ENCODE results near the gene C2orf81.

The C2orf81 gene

GRCh38 chr2:74387346-74387745 lies 34.1 kb downstream of the C2orf81 start:
- DNase-seq, result no peak

- no peak for DNase-seq
These were observed 36.0 kb downstream of the C2orf81 start for GRCh38 chr2:74385396-74385795.

- no peak for DNase-seq
These were observed 37.4 kb downstream of the C2orf81 start for GRCh38 chr2:74384051-74384450.

DNA sequence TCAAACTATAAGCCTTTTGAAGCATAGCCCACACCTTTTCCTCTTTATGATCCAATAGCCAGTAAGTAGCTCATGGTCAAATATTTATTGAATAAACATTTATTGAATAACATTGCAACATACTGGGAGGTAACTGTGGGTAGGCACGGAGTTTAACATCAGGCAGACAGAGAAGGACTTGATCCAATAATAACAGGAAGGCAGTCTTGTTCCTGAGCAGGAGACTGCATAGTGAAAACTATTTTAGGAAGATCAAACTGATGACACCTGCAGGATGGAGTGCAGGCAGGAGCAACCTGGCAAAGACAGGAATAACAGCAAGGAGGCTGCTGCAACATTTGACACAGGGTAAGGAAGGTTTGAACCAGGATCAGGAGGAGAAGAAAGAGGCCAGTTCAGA lies 38.2 kb downstream of the C2orf81 start:
- DNase-seq, result no peak

- no peak for DNase-seq
These were observed 39.7 kb downstream of the C2orf81 start for GRCh38 chr2:74381751-74382150.

- DNase-seq, result peak; percentile 4
These were observed 41.3 kb downstream of the C2orf81 start, which contains the start of gene DCTN1 for GRCh38 chr2:74379851-74380789. DCTN1 (minus strand) TSS chr2:74380311; CDS start chr2:74380037, 274 bp downstream.

DNA sequence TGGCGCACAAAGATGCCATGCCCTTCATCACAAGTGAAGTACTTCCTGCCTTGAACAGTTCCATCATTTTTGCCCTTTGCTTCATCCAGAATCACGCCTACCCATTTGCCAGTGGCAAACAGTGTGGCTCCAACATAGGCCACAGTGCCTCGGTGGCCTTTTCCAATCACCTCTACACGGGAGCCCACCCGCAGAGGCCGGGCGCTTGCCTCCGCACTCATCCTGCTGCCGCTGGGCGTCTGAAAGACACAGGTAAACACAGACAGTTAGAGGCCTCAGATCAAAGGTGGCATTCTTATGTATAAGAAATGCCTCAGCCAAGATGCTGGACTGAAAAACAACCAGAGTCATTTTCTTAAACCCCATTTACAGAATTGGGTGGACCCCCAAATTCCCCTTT lies 43.4 kb downstream of the C2orf81 start:
- no peak for DNase-seq

- DNase-seq, result no peak
These were observed 45.6 kb downstream of the C2orf81 start for GRCh38 chr2:74375838-74376237.

GRCh38 chr2:74374509-74375205 lies 46.8 kb downstream of the C2orf81 start:
- peak; percentile 73 for DNase-seq

- no peak for DNase-seq
These were observed 47.4 kb downstream of the C2orf81 start for GRCh38 chr2:74373985-74374384.

DNA sequence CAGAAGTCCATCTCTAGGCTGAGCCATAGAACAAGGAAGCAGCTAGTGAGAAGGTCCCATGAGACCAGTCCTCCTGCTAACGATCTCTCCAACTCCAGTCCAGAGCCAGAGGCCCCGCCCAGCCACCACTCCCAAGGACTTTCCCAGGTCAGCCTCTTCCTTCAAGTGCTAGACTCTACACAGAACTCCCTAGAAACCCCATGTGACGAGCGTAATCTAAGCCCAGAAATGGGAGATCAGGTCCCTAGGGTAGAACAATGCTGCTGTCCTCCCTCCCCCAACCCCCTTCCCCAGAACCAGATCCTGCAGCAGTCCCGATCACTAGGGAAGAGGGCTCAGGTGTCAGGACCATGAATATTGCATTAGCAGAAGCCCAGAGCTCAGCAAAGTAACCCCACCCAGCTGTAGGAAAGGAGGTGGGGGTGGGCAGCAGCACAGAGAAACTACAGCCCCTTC lies 48.2 kb downstream of the C2orf81 start:
- no peak for DNase-seq

DNA sequence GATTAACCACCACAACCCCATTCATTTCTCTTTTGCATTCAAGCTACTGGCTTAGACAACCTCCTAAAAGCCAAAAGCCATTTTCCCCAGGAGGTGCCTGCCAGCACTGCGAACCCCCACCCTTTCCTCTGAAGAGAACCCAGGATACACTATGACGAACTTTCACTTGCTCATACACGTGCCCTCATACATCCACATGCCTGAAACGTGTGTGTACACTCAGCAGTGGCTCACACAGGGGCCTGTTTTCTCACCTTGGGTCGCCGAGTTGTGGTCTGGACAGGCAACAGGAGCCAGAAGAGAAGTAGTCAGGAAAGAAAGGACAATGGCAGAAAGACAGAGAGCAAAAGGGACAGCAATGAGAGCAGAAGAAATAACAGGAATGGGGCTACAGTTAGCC lies 48.7 kb downstream of the C2orf81 start:
- no peak for DNase-seq

- DNase-seq, result no peak
These were observed 50.0 kb downstream of the C2orf81 start for GRCh38 chr2:74371421-74371820.

DNA sequence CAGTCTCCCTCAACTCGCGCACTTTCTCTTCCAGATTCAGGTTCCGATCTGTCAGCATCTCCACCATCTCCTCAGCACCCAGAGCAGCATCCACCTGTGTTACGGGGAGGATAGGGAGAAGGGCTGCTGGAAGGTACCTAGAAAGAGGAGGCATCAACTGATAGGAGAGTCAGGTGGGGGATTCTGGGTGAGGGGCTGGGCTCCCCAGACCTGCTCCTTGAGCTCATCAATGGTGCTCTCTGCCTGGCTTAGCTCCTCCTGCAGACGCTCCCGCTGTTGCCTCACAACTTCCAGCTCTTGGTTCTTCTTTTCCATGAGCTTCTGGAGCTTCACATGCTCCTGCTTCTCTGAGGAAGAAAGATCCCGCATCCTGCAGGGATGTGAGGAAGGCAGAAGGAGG lies 51.4 kb downstream of the C2orf81 start:
- DNase-seq, result no peak

DNA sequence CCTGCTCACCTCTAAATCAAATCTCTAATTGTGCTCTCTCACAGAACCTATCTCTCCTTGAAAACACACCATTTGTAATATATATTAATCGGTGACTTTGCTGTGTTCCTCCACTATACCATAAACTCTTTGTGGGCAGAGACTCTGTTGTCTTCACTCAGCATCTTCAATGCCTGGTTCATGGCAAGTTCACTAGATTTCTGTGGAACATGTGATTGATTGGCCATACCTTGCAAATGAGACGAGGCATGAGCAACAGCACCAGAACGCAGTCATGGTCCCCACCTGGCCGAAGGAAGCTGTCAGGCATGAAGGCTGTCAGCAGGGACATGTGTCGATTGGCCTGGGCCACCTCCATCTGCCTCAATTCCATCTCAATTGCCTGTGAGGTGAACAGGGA lies 52.9 kb downstream of the C2orf81 start:
- DNase-seq, result no peak

DNA sequence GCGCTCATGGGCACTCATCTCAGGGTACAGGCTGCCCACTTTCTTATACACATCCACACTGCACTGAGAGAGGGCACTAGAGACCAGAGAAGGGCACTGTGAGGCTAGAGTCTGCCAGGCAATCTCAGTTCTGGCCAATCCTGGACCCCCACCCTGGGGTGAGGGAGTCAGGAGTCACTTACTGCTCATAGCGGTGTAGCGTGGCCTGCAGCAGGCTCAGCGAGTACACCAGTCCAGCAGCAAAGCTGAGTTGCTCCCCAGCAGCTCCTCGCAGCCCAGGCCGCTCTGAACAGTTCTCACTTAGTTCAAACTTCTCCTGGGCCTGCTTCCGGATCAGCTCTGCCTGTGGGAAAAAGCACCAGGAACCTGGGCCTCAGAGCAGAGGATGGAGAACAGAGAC lies 53.6 kb downstream of the C2orf81 start:
- DNase-seq, result no peak

GRCh38 chr2:74366036-74366435 lies 55.4 kb downstream of the C2orf81 start:
- DNase-seq, result no peak

GRCh38 chr2:74364533-74365505 lies 56.6 kb downstream of the C2orf81 start:
- DNase-seq, result no peak
